Measurements from ENCODE around the gene OLFML3.

Gene OLFML3

DNA sequence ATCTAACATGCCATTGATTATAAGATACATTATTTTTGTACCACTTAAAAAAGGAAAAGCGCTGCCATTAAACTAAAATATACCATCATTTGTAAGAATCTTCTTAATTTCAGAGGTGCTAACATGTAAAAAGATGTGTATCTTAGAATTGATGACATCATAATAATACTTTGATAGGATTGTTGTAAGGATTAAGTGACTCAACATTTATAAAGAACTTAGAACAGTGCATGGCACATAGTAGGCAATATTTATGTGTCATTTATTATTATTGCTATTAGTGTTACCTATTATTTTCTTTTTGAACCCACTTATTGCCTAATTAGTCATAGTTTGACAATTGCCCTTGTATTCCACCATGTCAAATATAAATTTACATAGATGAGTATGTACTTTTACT, 28.4 kb upstream of the OLFML3 start:
- no peak for DNase-seq

DNA sequence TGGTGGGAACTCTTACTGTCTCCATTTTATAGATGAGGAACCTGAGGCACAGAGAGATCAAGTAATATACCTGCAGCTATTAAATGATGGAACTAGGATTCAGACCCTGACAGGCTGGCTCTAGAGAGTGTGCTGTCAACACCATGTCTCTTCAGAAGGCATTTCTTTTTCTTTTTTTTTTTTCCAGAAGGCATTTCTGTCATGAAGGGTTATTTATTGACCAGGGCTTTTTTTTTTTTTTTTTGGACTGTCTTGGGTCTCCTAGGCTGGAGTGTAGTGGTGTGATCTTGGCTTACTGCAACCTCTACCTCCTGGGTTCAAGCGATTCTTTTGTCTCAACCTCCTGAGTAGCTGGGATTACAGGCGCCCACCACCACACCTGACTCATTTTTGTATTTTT, 27.6 kb upstream of the OLFML3 start:
- no peak for DNase-seq

DNA sequence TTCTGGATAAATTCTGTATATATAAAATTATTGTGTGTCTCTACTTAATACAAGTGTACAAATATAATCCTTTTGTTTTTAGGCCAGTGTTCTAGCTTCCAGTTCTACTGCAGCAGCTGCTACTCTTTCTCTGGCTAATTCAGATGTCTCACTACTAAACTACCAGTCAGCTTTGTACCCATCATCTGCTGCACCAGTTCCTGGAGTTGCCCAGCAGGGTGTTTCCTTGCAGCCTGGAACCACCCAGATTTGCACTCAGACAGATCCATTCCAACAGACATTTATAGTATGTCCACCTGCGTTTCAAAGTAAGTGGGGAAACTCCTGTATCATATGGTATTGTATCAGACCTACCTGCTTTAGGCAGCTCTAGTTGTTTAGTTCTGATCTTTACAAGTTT, 21.3 kb upstream of the OLFML3 start:
- DNase-seq: no peak

DNA sequence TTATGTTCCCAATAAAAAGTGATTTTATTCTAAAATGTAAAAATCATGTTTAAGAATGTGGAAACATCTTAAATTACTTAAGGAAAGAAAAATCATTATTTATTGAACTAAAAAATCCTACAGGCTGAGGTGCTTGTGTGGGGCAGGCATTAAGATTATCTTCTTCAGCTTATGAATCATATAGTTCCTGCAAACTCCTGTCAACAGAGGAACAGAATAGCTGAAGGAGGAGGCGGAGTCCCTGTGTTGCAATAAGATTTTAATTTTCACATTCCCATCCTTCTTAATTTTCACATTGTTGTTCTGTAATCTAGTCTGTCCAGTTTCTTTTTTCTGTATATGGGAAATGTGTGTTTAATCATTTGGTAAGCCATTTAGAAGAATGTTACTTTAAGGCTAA, 20.6 kb upstream of the OLFML3 start:
- DNase-seq: no peak

DNA sequence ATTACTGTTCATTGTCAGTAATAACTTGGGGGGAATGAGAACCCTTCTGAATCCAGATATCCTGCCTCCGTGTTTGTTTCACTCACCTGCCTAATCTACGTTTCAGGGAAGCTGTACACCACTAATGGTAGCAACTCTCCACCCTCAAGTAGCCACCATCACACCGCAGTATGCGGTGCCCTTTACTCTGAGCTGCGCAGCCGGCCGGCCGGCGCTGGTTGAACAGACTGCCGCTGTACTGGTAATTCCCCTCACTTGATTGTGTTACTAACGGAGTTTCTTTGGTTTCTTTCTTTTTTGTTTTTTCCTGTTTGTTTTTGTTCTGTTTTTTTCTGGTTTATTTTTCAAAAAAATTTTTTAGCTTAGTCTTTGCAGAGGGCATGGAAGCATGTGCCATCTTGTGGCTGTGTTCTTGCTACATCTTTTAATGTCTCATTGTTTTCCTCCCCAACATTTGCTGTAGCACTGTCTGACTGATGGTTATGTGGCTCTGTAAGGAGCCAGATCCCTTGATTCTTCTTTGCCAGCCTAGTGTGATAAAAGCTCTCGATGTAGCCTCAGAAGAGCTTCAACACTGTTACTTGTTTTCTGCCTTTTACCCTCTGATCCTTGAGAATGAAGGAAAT, 15.9 kb upstream of the OLFML3 start:
- no peak for DNase-seq

DNA sequence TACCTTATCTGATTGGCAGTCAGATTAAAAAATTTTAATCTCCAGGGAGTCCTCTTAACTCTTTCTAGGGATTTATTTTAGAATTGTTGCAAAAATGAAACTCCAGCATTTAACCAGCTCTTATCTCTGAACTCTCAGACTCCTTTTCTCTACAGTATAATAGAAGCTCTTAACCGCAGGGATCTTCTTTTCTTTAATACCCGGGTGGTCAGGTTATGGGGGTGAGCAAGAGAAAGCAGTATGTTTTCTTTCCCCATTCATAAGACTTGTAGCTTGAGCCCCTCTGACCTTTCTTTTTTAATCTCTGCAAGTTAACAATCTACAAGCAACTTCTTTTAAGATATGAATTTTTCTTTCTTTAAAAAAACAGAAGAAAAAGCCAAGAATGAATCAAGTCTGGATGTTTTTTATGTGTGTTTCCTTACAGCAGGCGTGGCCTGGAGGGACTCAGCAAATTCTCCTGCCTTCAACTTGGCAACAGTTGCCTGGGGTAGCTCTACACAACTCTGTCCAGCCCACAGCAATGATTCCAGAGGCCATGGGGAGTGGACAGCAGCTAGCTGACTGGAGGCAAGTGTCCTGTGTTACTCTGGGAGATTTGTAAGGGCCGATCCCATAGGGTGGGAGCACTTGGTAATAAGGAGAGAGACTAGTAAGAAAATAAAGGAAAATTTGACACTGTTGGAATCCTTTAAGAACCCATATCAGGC, 13.4 kb upstream of the OLFML3 start:
- DNase-seq: no peak

DNA sequence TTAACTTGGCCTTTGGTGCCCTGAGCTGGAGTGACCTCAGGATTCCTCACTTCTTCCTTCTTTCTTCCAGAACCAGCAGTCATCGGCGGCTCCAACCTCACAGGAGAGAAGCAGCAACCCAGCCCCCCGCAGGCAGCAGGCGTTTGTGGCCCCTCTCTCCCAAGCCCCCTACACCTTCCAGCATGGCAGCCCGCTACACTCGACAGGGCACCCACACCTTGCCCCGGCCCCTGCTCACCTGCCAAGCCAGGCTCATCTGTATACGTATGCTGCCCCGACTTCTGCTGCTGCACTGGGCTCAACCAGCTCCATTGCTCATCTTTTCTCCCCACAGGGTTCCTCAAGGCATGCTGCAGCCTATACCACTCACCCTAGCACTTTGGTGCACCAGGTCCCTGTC, 6.3 kb upstream of the OLFML3 start:
- DNase-seq: no peak

DNA sequence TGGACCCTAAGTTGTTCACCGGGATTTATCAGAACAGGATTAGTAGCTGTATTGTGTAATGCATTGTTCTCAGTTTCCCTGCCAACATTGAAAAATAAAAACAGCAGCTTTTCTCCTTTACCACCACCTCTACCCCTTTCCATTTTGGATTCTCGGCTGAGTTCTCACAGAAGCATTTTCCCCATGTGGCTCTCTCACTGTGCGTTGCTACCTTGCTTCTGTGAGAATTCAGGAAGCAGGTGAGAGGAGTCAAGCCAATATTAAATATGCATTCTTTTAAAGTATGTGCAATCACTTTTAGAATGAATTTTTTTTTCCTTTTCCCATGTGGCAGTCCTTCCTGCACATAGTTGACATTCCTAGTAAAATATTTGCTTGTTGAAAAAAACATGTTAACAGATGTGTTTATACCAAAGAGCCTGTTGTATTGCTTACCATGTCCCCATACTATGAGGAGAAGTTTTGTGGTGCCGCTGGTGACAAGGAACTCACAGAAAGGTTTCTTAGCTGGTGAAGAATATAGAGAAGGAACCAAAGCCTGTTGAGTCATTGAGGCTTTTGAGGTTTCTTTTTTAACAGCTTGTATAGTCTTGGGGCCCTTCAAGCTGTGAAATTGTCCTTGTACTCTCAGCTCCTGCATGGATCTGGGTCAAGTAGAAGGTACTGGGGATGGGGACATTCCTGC, 3.9 kb upstream of the OLFML3 start:
- DNase-seq: no peak

DNA sequence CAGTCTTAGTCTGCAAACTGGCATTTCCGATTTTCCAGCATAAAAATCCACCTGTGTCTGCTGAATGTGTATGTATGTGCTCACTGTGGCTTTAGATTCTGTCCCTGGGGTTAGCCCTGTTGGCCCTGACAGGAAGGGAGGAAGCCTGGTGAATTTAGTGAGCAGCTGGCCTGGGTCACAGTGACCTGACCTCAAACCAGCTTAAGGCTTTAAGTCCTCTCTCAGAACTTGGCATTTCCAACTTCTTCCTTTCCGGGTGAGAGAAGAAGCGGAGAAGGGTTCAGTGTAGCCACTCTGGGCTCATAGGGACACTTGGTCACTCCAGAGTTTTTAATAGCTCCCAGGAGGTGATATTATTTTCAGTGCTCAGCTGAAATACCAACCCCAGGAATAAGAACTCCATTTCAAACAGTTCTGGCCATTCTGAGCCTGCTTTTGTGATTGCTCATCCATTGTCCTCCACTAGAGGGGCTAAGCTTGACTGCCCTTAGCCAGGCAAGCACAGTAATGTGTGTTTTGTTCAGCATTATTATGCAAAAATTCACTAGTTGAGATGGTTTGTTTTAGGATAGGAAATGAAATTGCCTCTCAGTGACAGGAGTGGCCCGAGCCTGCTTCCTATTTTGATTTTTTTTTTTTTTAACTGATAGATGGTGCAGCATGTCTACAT, 2.5 kb upstream of the OLFML3 start:
- DNase-seq: no peak

DNA sequence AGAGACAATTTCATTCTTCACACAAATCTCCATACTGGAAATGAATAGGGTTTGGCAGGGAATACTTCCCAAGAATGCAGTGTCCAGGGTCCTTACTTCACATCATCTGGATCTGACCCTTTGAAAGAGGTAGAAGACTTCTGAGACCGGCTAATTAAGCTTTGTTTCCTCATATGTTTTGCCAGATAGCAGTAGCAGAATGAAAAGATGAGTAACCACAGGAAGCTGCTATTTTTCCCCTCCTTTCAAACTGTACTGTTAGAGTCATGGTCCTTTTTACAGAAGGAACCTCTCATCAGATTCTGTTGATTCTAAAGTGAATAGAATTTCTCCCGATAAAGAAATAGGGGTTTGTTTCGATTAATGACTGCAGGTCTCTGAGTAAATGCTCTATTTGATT, 1.4 kb upstream of the OLFML3 start:
- no peak for DNase-seq

DNA sequence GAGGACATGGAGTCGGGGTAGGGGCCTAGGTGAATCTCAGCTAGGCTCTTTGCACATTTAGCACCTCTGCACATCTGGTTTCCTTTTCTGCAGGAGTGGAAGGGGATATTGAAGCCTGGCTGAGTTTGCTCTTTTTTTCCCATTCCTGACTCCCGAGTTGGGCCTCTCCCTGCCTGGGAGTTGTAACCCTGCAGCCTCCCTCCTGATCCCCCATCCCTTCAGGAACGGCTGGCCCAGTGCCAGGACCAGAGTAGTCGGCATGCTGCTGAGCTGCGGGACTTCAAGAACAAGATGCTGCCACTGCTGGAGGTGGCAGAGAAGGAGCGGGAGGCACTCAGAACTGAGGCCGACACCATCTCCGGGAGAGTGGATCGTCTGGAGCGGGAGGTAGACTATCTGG, 836 bp downstream of the OLFML3 start:
- DNase-seq: no peak

DNA sequence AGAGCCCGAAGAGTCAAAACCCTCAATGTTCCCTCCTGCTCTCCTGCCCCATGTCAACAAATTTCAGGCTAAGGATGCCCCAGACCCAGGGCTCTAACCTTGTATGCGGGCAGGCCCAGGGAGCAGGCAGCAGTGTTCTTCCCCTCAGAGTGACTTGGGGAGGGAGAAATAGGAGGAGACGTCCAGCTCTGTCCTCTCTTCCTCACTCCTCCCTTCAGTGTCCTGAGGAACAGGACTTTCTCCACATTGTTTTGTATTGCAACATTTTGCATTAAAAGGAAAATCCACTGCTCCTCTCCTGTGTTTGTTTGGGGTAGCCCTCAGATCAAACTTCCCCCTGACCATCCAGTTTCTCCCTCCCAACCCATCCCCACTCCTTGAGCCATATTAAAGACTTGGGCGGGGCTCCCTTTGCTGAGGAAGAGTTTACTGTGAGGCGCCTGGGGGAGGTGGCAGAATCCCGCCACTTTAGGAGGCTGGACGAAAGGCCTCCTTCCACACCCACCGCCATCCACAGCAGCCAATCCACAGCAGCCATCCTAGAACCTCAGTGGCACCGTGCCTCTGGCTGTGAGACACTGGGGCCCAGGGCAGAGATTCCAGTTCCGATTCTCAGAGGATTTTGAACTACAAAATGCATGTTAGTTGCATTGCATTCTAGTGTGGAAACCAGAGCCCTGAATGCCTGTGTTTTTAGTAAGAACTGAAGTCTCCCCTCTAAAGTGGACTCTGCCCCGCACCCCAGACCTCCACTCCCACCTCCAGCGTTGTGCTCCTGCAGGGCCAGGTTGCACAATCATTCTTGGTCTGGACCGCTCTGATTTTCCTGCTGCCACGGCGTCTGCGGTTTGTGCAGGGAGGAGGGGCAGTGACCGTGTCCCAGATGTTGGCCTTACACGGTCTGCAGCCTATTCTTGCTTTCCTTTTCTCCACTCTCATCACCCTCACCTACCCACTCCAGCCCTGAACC, 3.0 kb downstream of the OLFML3 start:
- DNase-seq: no peak

DNA sequence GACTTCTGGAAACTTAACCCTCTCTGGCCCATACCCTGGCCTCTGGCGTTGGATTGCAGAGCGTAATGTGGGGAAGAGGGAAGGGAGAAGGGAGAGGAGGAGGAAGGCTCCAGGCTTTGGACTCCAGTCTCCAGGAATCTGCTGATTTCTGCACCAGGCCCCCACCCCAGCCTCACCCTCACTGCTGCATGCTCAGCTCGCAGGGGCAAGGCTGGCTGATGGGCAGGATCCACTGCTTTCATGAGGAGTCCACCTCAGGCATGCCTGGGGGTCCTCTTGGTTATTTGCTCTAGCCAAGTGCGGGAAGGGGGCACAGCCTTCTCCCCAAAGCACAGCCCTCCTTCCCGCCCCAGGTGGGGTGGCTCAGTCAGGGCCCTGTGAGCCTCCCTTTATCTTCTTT, 3.7 kb downstream of the OLFML3 start:
- no peak for DNase-seq

DNA sequence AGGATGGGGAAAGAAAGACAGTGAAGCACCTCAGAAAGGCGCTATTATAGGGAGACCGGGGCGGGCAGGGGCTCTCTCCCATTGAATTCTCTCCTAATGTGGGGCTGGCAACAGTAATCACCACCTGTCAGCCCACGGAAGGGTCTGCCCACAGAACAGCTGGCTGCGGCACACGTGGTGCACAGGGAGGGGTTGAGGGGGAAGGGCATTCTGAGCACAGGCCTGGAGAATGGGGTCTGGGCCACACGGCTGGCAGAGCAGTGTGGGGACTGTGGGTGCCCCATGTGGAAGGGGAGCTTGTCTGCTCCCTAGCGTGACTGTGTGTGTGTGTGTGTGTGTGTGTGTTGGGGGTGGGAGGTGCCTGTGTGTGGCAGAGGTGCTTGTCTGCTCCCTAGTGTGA, 4.1 kb downstream of the OLFML3 start:
- no peak for DNase-seq

DNA sequence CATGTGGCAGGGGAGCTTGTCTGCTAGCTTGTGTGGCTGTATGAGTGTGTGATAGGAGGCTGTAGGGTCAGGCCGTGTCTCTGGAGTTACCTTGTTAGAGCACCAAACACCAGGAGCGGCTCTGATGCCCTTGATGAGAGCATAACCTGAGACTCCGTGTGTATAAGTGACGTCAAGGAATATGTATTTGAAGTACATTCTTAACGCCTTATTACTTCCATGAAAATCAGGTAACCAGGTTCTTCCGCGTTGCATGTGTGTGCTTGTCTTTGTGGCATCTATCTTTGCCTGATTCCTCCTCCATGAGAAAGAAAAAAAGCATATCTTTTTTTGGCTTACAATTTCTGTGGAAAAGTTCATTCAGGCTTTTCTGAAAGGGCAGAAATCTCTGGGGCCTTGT, 4.6 kb downstream of the OLFML3 start:
- DNase-seq: no peak

DNA sequence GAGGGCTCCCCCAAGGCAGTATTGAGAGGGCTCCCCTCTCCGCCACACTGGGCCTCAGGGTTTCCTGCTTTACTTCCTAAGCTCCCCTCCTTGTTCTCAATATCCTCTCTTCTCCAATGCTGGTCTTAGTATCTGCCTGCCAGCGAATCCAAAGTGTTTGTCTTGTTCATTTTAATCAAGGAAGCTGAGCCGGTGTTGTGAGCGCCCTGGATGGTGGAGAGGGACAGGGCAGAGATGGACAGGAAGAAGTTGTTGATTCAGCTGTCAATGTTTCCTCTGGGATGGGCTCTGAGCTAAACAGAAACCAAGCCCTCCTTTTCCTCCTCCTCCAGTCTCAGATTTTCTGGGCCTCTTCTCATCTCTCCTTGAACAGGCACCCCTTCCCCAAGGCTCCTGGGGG, 5.4 kb downstream of the OLFML3 start:
- DNase-seq: no peak

DNA sequence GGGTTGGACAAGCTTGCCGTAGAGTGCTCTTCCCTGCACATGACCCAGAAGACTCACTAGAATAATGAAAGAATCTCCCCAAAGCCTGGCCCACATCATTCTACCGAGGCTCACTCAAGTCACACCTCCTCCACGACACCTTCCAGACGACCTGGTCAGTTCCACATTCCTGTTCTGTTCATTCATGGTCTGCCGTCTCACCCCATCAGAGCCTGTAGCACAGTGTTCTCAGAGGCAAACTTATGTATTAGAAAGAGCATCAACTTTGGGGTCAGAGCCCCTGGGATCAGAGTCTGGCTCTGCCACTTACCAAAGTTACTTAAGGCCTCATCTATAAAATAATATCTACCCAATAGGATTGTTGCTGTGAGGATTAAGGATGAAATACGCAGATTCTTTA, 7.5 kb downstream of the OLFML3 start:
- DNase-seq: no peak

DNA sequence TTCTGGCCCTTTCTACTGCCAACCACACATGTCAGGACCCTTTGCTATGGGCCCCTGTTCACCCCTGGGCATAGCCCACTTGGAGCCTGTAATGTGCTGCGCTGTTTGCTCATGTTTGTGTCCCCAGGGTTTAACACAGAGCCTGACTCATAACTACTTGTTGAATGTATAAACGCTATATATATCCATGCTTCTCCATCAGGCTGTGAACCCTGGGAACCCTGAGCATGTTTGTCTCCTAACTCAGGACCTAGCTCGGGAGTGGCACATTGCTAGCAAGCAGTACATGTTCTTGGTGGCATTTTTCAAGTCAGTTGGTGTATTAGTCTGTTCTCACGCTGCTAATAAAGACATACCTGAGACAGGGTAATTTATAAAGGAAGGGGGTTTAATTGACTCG, 8.0 kb downstream of the OLFML3 start:
- no peak for DNase-seq

DNA sequence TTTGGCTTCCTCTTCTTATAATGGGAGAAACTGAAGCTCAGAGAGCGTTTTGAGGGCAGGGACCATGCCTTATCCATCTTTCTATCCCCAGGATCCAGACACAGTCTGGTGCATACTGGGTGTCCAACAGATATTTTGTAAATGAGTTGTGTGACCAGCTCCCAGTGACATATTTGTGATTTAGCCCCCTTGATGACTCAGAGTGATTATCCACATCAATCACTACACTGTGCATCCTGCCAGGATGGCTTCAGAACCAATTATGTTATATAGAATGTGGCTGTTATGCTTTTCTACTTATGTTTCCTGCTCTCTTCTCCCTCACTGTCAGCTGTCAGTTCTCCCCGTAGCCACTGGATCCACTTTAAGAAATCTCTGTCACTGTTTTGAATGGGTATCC, 11.3 kb downstream of the OLFML3 start:
- DNase-seq: no peak

DNA sequence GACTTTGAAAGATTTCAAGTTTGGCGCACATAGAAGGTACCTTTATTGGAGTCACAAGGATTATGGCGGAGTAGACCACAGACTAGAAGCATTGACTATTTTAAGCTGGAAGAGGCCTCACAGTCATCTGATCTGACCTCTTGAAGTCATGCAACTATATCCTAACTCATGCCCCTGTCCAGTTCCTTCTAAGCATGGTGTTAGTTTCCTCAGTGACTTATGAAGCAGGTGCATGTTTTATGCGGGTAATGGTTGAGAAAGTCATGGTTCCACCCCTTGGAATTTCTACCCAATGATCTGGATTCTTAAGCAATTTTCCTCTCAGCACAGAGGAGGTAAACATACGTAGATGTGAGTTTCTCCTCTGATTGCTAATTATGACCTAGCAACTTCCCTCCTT, 11.7 kb downstream of the OLFML3 start:
- no peak for DNase-seq

DNA sequence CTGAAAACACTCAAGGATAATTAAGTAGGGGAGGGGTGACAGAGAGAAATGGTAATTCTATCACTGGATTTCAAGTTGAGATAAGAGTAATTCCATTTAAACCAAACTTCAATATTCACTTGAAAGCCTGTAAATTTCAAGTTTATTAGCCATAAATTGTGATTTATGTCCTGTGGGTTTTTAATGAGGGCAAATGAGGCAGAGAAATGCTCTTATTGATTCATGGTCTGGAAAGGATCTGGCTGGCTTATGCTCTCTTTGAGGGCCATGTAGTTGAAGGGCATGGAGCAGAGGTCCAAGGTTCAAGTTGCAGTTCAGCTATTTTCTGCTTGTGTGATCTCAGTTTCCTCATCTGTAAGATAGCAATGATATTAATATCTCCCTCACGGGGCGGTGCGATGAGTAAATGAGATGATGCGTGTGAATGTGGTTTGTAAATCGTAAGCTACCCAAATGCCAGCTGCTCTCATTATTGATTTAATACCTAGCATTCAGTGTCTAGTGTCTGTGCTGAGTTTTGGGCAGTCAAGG, 12.3 kb downstream of the OLFML3 start:
- DNase-seq: no peak

DNA sequence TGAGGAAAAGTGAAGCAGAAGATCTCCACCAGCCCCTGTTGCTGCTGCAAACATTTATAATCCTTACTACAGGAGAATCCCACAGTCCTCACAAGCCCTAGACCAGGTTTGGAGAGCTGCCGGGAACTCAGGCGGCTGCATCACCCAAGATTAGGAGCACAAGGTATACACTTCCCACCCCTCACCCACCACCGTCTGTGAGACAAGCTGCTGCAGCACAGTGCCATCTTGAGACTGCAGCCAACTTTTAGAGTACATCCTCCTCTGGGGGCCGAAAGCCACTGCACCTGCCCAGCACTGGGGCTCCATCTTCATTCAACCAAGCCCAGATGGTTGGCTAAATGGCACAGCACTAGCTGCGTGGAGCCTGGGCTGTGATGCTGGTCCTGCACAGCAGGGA, 13.8 kb downstream of the OLFML3 start:
- no peak for DNase-seq

DNA sequence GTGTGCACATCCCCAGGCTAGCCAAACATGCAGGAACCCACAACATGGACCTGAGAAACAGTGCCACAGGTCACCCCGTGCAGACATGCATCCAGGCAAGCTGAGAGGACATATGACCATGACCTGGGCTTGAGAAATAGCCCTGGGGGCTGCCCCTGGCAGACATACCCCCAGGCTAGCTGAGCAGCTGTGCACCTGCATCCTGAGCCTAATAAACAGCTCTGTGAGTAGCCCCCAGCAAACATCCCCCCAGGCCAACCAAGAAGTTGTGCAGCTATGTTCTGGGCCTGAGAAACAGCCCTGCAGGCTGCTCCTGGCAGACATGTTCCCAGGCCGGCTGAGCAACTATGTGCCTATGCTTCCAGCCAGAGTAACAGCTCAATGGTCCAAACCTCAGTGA, 14.5 kb downstream of the OLFML3 start:
- DNase-seq: no peak

Data from CD4-positive, alpha-beta T cell treated with Interferon gamma for 1 hour (primary cell).